Measurements from ENCODE around the gene PPP1R3G.
"Not testable (repeated sequence)": the region's sequence is repeated elsewhere in the genome, so short reads cannot be mapped to it uniquely, and the experiment has no call there.

Gene PPP1R3G

GRCh38 chr6:5095236-5095635, 10.1 kb downstream of the PPP1R3G start:
- DNase-seq = no peak

DNA sequence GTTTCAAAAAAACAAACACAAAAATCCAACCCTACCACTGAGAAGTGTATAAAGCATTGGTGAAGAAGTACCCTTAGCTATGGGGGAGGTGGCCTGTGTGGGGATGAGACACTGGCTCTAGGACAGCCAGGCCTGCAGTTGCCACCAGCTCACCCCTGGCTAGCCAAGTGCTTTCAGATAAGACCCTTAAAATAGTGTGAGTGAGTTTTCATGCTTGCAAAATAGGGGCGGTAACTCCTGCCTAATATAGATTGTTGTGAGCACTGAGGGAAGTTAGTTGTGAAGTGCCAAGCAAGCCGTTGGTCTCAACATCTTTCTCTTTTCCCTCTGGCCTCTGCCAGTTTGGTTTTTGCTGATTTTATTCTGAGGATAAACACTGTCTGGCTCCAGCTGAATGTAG, 11.3 kb downstream of the PPP1R3G start:
- no peak for DNase-seq

DNA sequence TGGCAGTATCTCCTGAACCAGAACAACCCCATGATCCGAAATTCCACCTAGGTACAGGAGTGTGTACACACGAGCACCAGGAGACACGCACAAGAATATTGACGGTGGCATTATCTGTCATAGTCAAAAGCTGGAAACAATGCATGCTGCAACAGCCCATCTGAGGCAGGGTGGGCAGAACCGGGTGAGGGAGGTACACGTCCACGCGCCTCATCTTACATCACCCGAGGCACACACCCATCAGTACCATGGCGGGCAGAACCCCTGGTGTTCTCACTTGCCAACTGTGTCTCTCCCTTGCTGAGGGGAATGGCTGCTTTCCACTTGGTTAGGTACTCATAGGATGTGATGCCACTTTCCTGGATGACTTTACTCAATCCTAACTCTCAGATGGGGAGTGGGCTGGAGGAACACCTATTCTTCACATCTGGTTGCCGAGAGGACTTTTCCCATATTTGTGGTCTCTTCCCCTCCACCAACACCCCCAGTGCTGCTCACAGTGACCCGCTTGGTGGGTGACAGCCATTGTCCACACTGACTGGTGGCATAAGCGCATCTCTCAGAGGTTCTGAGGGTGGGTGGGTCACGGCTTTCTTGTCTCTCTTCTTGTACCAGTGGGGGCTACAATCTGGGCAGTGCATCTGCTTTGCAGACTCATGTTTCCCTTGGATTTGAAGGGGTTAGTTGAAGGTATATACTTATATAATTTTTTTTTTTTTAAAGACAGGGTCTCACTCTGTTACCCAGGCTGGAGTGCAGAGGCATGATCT, 13.5 kb downstream of the PPP1R3G start:
- DNase-seq = no peak

GRCh38 chr6:5099537-5099936, 14.4 kb downstream of the PPP1R3G start:
- DNase-seq = no peak

DNA sequence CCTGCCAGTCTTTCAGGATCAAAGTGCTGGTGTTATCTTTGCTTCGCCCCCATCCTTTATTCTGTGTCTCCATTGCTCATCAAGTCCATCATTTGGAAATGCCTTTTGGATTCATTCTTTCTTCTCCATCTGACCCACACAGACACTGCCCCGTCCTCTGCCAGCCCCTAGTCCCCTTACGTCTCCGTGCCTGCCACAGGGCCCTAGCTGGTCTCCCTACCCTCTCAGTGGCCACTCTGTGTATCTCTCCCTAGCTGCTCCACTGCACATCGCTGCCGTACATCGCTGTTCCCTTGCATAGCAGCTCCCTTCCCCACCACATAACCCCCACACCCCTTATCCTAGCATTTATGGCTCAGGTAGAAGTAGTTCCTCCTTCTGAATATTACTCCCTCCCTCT, 15.7 kb downstream of the PPP1R3G start:
- no peak for DNase-seq

DNA sequence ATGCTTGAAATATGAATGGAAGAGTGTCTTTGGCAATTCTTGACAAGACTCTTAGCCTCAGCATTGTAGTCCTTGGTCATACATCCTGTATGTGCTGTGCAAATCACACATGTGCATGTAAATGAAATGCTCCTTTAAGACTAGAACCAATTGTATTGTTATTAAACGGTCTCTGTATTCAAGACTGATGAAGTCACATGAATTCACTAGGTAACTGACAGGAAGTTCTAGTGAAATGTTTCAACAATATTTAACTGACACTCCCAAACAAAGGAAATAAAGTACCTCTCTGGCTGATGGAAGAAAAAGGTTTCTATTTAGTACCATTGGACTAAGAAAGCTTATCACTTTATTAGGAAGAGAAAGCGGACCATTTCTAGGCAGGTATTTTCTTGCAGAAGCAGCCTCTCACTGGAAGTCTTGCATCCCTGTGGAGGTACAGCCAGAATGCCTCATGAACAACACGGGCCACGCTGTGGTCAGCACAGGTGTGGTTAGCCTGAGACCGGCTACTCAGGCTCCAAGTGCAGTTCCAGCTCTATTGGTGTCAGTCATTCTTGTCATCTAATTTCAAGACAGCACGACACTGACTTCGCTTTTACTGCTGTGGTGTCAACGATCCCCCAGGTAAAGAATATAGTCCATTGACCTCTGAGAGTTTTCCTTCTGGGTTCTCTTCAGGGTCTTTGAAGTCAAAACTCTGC, 17.3 kb downstream of the PPP1R3G start:
- DNase-seq = no peak

DNA sequence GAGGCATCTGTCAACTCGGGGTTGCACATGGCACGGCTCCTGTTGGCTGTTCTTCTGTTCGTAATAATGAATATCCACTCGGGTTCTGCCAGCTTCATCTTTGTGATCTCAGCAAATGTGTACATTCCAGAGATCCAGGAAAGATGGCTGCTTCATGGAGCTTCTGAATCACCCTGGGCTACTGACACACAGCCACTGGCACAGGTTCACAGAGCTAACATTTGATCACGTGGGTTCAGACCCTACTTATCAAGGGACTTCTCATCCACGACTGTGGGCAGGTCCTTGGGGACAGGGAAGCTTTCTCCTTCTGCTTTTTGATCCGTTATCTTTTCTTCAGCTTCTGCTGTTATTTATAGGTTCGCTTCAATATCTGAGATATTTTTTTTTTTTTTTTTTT, 18.1 kb downstream of the PPP1R3G start:
- DNase-seq = no peak

DNA sequence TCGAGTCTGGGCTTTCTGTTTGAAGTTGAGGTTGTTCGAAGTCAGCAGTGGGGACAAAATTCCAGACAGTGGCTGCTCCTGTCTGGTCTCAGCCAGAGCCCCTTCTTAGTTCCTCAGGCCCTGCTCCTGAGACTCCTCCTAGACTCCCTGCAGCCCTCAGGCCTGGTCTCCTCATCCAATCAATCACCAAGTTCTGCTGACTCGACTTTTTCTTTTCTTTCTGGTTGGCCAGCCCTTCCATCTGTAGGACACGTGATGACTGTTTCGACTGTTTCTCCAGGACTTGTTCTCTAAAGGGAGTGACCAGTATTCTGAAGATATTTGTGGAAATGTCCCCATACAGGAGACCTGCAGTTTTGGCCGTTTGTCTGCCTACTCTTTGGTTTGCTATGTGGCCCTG, 19.5 kb downstream of the PPP1R3G start:
- DNase-seq = no peak

- no peak for DNase-seq
Observed at GRCh38 chr6:5105146-5105545, 20.0 kb downstream of the PPP1R3G start.

GRCh38 chr6:5107341-5107740, 22.2 kb downstream of the PPP1R3G start:
- DNase-seq = no peak

DNA sequence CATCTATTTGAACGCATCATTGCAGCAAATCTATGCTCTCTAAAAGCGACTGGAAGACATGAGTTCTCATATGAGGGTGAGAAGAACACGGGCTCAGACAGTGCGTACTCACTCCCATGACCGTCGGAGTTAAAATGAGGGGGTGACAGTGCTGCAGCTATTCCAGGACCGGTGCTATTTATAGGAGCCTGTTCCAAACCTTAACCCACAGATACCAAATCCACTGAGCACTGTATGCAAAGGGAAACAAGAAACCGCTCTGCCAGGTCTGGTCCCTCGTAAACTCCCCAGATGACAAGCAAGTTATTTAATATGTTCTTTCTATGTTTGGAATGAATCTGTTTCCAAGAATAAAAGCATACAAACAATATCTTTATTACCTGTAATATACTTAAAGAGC, 22.9 kb downstream of the PPP1R3G start:
- DNase-seq = no peak

- DNase-seq = no peak
Observed at GRCh38 chr6:5108536-5109150, 23.5 kb downstream of the PPP1R3G start.

DNA sequence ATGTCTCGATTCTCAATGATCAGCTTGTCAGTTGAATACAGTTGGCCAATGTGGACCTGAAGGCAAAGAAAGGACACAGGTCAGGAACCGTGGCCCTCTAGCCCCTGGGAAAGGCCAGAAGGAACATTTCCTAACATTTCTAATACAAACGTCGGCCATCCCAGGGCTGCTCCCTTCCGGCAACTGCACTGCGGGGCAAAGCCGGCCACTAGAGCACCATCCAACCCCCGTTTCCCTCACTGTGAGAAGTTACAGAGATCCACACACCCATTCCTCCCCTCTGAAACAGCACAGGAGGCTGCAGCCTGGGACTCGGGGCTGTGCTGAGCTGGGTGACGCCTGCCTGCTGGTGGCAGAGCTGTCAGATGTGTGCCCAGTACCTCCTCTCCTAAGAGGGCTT, 24.3 kb downstream of the PPP1R3G start:
- DNase-seq = no peak

DNA sequence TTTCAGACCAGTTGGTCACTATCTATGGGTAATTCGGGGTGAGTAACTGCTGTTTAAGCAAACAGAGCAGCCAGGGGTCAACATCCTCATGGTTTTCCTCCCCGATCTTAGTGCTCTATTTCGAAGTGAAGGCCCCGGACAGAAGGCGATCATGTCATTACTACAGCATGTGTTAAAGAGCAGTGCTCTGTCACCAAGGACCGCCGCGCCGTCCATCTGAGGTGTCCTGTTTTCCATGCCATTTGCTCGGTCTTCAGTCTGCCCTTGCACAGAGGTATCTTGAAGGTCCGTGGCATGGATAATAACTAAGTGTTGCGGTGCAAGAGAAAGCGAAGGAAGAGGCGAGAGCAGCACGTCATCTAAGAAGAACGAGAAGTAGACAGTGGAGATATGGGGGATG, 25.1 kb downstream of the PPP1R3G start:
- no peak for DNase-seq

DNA sequence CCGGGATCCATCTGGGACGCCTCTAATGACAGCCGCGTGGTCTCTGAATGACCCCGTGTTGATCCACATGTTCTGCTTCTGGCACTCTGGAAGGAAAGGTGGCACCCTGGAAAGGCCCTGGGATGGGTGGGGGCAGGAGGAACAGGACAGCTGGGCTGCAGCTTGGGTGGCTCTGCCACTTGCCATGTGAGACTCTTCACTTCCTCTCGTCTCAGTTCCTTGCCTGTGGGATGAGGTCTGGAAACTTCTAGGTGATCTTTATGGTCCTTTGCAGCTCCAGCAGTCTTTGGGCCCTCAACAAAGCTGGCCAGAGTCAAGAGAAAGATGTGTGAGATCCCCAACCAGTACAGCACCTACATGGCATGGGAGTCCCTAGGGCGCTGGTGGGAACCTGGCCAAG, 26.5 kb downstream of the PPP1R3G start:
- DNase-seq = no peak

GRCh38 chr6:5112066-5112799, 27.1 kb downstream of the PPP1R3G start:
- no peak for DNase-seq

- no peak for DNase-seq
Observed at GRCh38 chr6:5113096-5113495, 28.0 kb downstream of the PPP1R3G start.

- no peak for DNase-seq
Observed at GRCh38 chr6:5115168-5115567, 30.0 kb downstream of the PPP1R3G start.

GRCh38 chr6:5116243-5116991, 31.3 kb downstream of the PPP1R3G start:
- no peak for DNase-seq

GRCh38 chr6:5119090-5119951, 34.2 kb downstream of the PPP1R3G start:
- no peak for DNase-seq

DNA sequence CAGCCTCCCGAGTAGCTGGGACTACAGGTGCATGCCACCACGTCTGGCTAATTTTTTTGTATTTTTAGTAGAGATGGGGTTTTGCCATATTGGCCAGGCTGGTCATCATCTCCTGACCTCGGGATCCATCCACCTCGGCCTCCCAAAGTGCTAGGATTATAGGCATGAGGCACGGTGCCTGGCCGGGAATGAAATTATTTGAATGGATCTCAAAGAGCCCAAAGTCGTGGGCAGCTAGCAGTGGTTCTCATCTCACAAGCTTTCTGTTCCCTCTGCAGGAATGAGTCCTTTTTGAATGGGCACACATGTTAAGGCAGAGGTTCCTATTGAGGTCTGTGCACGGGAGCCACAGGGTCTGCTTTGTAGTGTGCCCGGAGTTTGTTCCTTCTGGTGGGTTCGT, 34.9 kb downstream of the PPP1R3G start:
- no peak for DNase-seq

DNA sequence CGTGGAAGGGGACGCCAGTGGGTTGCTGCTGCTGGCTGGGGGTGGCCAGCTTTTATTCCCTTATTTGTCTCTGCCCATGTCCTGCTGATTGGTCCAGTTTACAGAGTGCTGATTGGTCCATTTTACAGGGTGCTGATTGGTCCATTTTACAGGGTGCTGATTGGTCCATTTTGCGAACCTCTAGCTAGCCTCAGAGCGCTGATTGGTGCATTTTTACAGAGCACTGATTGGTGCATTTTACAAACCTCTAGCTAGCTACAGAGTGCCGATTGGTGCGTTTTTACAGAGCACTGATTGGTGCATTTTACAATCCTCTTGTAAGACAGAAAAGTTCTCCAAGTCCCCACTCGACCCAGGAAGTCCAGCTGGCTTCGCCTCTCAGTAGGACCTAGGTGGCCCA, 35.4 kb downstream of the PPP1R3G start:
- not testable (repeated sequence) for DNase-seq
